HG03469 (cell line): ENCODE results near the gene KCND3.

Source experiments
- ATAC-seq: cut with Tn5 transposase; IDR thresholded peaks from one replicate; pipeline ENCODE4 v1.9.1; 2021; ENCODE audit warnings: mild to moderate bottlenecking, moderate library complexity, moderate number of reproducible peaks; ENCODE audit not compliant: unreplicated experiment

KCND3 gene

DNA sequence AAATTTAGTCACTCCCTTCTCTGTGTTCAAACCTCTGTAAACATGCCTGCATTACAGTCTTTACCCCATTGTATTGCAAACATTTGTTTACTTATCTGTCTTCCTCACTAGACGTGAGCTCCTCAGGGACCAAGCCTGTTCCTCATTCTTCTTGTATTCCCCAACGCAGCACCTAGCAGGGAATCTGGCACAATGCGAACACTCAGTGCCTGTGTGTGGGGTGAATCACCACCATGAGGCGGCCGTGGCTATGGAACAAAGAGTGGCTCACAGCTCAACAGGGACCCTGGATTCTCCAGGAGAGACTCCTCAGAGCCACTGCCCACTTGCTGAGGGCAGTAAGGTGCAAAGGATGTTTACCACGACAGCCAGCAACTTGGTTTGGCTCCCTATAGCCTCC is 137.9 kb downstream of the KCND3 start:
- ATAC-seq = no peak

DNA sequence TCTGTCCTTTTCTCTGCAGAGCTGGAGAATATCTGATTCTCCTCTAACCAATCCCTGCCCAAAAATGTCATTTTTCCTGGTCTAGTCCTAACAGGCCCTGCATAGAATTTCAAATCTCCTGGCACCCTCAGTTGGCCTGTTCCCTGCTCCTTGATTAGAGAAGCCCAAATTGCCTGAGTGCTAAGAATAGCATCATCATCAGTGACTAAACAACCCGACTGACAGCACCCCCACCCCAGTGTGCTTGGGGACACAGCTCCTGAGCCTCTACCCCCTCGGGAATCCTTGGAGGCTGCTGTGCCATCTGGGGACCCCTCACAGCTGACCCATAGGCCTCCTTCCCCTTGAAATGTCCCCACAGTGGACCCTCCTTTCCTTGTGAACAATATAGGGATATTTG is 139.4 kb downstream of the KCND3 start:
- ATAC-seq = no peak

DNA sequence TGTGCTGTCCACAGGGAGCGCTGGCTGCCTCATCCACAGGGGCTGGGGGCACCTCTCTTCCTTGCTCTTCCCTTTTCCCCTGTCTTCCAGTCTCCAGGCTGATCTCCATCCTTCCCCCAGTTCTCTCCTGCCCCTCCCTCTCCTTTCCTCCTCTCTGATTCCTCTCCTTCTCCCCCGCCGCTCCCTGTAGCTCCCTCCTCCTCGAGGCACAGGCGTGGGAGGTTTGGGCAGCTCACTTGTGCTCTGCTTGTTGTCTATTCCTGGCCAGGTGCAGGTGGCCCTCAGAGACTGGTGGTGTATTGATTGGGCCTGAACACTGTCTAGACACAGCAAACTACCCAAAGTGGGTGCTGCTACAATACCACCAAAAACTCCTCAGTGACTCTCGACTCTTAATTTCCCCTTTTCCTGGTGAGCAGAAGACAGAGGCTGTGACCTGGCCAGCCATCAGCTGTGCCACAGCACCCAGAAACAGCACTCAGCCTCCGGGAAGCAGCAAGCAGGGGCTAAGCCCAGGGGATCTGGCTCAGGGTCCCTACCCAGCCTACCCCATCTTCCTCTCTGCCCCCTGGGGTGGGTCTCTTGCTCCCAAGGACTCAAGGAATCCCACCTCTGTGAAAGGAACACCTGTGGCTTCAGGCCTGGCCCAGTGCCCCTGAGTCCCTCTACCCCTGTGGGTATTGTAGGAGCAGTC is 140.5 kb downstream of the KCND3 start:
- no peak for ATAC-seq

DNA sequence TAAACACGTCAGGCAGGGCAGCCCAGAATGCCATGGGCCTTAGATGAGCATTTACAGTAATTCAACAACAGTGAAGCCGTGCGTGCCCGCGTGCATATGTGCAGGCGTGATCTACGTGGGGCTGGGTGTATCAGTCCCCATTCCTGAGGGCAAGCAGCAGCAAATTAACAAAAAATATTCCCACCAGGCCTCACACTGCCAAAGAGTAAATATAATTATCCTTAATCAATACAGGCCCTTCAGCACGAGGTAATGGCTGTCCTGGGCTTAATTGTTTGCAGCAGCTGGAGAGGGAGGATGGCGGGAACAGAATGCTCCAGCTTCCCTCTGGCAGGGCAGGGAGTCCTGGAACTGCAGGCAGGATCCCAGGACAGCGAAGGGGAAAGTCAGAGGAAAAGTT is 142.0 kb downstream of the KCND3 start:
- no peak for ATAC-seq

DNA sequence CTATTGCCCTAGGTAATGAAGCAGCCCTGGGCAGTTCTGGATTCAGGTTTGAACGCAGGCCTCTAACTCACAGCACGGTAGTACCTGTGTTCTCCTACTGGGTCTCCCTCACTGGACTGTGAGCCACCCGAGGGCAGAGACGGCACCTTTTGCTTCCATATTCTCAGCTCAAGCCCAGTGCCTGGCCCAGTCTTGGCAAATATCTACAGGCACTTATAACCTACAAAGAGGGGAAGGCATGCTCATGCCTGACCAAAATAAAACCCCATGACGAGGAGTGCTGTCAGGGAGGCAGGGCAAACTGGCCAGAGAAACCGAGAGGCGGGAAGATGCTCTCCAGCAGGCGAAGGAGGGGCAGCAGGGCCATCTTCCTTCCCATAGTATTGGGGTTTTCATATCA is 142.6 kb downstream of the KCND3 start:
- no peak for ATAC-seq

DNA sequence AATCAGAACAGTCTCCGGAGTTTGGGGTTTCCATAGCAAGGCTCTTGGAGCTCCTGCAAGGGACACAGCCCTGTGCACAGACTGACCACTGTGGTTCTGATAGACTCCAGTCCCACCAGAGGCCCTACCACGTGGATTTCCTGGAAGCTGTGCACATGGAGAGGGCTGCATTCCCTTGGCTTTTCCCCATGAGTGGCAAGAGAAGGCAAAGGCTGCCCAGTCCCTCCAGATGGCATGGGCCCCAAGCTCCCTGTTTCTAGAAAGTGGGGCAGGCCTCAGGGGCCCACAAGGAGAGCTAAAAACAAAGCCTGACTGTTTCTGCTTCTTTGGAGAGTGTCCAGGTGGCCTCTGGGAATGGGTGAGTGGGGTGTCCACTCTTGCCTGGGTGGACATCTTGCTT is 146.3 kb downstream of the KCND3 start:
- ATAC-seq = no peak

DNA sequence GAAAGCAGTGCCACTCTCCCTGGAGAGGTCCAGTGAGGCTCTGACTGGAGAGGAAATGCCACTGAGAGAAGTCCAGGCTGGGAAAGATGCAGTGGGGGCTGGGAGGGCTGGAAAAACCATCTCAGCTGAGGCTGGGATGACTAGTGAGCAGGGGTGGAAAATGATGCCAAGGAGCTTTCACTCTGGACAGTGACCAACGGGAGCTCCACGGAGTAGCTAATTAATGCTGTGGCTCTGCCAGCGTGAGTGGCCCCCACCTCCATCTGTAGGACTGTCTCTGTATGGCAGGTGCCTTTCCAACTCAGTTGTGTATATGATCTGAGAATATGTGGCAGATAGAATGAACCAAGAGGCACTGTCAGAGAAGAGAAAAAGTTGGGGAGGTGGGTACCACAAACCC is 147.1 kb downstream of the KCND3 start:
- no peak for ATAC-seq

DNA sequence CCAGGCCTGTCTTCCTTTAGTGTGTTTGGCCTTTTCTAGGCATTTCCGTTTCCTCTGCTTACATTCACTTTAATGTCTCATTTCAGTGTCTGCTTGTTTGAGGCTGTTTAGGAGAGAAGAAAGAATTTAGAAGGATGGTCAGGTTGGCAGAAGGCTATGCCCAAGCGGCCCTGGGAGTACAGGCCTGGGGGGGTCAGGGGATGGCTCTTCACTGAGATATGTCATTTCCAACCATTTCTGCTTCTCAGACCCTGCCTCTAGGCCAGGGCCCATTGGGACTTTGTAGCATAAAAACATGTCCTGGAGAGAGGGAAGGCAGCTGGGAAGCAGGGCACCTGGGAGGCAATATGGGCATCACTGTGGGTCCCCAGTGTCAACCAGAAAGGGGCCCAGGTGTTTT is 147.7 kb downstream of the KCND3 start:
- ATAC-seq = no peak

DNA sequence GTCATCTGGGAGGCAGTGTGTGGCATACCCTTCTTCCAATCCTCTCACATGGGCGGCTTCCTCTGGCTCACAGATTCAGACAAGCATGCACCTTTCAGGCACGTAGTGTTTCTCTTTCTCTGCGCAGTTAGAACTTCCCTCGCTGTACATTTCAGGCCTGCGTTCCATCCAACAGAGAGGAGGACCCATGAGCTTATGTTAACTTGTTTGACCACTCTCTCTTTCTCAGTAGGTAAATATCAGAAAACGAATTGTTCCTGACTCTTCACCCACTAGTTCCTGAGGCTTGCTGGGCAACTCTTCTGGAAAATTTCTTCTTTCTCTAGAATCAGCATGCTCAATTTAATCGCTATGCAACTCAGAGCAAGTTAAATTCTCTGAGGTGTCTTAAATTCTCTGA is 148.3 kb downstream of the KCND3 start:
- ATAC-seq = no peak

DNA sequence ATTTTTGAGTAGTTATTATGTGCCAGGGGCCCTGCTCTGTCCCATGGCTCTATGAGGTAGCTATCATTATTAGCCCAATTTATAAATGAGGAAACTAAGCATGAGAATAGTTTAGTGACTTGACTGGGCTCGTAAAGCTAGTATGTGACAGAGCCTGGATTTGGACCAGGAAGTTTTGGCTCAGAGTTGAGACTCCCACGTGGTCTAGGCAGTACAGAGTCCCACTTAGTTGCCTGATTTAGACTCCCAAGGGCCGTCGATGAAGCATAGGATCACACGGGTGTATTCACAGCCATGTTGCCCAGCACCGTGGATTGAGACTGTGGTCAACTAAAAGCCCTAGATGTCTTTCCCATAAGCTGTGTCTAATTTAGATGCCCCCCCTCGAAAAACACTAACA is 152.1 kb downstream of the KCND3 start:
- no peak for ATAC-seq

DNA sequence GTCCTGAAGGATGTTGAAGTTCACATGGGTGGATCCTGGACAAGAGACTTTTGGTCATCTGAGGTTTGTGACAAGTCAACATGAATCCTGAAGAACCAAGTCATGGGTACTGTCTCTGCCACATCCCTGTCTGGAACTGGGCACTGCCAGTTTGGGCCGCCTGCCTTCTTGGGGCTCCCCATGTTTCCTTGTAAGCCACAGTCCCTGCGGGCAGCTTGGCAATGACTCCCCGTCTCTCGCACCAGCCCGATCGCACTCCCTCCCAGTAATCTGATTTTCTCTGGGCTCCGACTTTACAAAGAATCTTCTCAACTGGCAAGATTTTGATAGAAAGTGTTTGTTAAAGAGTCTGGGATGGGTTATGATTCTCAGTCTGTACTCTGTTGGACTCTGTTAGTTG is 153.4 kb downstream of the KCND3 start:
- no peak for ATAC-seq

DNA sequence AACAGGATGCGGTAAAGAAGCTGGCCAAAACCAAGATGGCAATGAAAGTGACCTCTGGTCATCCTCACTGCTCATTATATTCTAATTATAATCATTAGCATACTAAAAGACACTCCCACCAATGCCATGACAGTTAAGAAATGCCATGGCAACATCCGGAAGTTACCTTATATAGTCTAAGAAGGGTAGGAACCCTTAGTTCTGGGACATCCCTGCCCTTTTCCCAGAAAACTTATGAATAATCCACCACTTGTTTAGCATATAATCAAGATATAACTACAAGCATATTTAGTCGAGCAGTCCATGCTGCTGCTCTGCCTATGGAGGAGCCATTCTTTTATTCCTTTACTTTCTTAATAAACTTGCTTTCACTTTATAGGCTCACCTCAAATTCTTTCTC is 154.0 kb downstream of the KCND3 start:
- ATAC-seq = no peak

DNA sequence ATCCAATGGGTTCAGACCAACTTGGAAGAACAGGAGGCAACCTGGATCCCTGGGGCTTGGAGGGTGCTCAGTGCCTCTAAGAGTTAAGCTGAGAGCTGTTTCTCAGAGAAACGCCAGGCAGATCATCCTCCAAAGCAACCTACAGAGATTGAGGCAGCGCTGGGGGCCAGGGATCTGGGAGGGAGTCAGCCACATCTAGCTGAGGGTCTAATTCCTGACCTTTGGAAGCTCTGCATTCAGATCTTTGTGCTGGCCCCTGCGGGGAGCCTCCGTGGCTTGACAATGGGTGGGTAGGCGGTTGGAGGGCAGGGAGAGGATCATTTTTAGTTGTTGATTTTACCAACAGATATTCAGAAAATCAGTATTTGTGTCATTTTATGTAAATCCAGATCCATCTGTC is 154.5 kb downstream of the KCND3 start:
- ATAC-seq = no peak

DNA sequence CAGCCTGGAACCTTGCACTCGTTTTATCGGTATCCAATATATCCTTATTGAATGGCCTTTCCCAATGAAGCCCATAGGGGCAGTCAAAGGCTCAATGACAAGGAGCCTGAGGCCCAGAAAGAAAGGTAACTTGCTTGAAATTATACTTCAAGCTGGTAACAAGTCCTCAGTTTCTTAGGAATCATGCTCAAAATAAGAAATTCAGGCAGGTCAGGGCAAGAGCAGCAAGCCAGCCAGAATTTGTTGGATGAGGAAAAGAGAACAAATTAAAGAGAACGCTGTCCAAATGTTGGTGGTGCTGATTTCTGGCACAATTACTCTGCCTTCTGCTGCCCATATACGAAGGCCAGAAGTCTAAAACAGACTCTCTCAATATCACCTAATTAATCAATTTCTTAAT is 156.1 kb downstream of the KCND3 start:
- no peak for ATAC-seq

DNA sequence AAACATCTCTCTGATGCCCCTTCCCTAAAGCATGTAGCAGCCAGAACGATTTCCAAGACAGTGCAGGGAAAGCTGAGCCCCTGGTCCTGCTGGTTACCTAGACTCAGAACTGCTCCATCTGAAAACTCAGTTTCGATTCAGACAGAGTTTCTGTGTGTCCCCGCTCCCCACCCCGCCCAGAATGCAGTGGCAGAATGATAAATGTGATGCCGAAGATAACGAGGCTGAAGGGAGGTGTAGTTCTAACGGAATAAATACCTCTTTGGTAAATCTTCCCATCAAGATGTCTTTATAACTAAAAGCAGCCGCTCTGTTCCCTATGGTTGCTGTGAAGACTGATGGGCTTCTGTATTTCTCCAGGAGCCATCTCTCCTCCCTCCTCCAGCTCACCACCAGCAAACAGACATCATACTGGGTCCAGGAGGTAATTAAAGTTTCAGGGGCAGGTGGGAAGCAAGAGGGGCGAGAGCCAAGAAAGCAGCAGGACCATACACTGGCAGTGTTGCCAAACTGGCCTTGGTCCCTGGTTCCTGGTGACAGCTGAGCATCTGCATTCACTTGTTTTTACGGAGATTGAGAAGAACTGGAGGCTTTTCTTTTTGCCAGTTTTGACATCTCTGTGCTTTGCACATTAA is 156.8 kb downstream of the KCND3 start:
- no peak for ATAC-seq

DNA sequence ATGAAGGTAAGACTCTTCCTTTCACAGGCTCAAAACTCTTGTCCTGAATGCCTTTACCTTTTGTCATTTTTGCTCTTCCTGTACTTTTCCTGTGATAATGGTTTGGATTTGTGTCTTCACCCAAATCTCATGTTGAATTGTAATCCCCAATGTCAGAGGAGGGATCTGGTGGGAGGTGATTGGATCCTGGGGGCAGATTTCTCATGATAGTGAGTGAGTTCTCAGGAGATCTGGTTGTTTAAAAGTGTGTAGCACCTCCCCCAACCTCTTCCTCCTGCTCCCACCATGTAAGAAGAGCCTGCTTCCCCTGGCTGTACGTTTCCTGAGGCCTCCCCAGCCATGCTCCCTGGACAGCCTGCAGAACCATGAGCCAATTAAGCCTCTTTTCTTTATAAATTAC is 158.3 kb downstream of the KCND3 start:
- no peak for ATAC-seq

DNA sequence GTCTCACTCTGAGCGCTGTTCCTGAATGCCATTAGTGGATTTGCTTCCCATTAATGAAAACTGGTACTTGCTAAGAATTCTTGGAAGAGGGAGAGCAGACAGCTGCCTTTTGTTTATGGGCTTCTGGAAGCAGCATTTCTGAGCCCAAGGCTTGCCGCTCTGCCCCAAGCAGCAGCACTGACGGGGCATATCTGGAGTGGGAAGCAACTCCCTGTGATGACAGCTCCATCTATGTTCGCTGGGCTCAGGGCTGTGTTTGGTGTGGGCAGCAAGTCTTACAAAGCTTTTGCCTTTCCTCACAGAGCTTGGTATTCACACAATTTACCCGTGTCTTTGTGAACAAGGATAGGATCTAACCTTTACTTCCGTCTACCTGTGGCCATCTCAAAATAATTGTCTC is 161.5 kb downstream of the KCND3 start:
- no peak for ATAC-seq

DNA sequence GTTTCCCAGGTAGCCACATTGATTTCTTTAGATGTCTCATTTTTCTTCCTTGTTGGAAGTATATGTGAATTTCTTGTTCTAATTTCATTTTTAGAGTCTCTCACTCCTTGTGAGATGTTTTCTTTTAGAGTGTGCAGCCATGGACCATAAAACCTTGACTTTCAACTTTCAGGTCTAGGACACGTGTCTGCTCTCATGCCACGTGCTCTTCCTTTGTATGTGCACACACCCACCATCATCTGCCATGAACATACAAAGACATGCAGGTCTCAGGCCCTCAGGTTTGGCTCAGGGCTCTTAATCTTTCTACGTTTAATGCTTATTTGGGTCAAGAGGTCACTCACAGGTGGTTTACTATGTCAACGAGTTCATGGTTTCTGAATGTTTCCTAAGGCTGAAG is 163.2 kb downstream of the KCND3 start:
- ATAC-seq = no peak

DNA sequence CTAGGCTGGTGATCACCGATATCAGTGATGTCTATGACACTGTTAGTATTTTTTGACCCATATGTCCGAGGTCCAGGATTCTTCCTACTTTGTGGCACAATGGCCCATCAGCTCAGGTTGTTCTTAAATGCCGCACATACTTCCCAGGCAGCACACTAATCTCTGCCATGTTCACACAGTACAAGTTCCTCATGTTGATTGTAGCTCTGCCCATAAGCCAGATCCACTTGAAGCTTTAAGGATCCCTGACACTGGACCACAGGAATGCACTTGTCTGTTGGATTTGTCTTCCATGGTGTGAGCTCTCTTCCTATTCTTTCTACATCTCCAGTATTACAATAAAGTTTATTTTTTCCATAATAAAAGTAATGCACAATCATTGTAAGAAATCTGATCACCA is 164.3 kb downstream of the KCND3 start:
- ATAC-seq = no peak

DNA sequence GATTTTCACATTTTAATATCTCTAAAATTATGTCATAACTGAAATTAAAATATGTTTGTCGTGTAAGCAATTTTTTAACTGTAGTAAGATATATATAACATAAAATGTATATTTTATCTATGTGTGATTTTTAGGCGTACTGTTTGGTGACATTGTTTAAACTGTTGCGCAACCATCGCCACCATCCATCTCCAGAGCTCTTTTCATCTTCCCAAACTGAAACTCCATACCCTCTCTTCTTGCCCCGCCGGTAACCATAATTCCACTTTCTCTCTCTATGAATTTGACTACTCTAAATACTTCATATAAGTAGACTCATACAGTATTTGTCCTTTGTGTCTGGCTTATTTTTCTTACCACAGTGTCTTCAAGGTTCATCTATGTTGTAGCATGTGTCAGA is 167.3 kb downstream of the KCND3 start:
- no peak for ATAC-seq

DNA sequence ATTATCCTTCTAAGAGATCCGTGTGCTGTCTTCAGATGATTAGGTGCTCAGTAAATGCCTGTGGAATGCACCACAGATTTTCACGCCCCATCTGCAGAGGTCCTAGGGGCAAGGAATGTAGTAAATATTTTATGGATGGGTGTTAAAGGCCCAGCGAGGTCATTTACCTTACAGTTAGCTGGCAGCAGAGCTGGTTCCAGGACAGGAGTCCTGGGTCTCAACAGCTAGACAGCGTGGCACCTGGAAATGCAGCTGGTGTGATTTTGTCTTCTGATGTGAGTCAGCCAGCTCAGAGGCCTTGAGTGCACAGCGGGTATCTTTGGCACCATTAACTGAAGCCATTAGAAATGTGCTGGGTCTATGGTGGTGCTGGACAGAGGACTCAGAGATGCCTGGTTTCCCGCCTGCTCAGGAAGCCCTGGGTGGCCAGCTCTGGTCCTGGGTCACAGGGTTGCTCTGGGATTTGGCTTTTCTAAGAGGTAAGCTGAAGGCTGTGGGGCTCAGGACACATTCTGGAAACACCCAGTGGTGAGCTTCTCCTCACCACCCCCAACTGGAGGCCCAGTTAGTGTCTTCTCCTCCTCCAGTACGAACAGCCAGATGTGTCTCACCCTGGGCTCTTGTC is 168.2 kb downstream of the KCND3 start:
- no peak for ATAC-seq

DNA sequence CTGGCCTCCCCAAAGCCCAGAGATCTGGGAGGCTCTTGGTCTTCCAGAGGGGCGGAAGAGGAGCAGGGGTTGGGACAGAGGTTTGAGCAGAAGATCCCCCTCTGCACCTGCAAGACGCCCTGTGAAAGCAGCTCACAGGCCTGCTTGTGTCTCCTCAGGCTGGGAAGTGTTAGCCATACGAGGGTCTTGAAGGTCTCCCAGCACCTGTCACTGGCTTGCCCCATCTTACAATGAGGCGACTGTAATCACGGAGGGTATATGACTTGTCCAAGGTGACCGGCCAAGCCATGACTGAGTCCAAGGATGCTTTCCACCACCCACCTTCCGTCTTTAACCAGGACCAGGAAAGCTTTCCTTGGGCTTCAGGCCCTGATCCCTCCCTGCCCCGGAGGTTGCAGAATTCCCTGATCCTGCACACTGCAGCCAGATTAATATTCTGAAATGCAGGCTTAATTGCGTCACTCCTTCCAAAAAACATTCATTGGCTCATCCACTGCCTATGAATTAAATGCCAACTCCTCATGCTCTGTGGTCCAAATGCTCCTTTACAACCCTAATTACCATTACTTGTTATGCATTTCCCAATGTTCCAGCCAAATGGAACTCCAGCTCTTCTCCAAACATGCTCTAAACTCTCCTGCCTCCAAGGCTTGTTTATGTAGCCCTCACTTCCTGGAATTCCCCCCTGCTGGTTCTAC is 169.8 kb downstream of the KCND3 start:
- no peak for ATAC-seq
